Tibial artery (tissue), 4 donors: ENCODE data around the gene PIGA.
"Not testable (repeated sequence)": the region's sequence is repeated elsewhere in the genome, so short reads cannot be mapped to it uniquely, and the experiment has no call there.

Experiments used
- DNase-seq, 2 donors: peaks; one replicate each; pipeline ENCODE4 v3.0.0-alpha.2; 2019
- H3K27ac ChIP-seq, 2 donors: fragments of 200-600 bp; sonication (generic) in 1 of 2; 1 replicate in 1 of 2; 2 replicates in 1 of 2; pipeline ENCODE4 v1.5.1; 2018 to 2019; ENCODE audit warnings: mild to moderate bottlenecking in 1 of 2
- H3K27me3 ChIP-seq, 2 donors: fragments of 200-600 bp; sonication (generic) in 1 of 2; one replicate each; pipeline versions ENCODE4 v1.5.1 to v1.6.0; 2016 to 2019
- H3K36me3 ChIP-seq, 3 donors: fragments of 200-600 bp; sonication (generic) in 2 of 3; one replicate each; pipeline ENCODE4 v1.5.1; 2016 to 2019; ENCODE audit warnings: mild to moderate bottlenecking in 2 of 3
- H3K4me1 ChIP-seq, 4 donors: fragments of 200-600 bp; sonication (generic) in 2 of 4; 1 replicate in 3 of 4; 2 replicates in 1 of 4; pipeline ENCODE4 v1.5.1; 2016 to 2019
- H3K4me3 ChIP-seq, 2 donors: fragments of 200-600 bp; sonication (generic) in 1 of 2; 1 replicate in 1 of 2; 2 replicates in 1 of 2; pipeline ENCODE4 v1.5.1; 2018 to 2019; ENCODE audit warnings: mild to moderate bottlenecking in 2 of 2
- H3K9me3 ChIP-seq, 3 donors: fragments of 200-600 bp; sonication (generic) in 1 of 3; one replicate each; pipeline ENCODE4 v1.5.1; 2016 to 2019
- CTCF ChIP-seq, 2 experiments: fragments of 200-600 bp in 1 of 2; fragments of 450-650 bp in 1 of 2; IDR thresholded peaks; one replicate each; pipeline ENCODE4 v1.5.1; 2017 to 2019; ENCODE audit warnings: antibody characterized with exemption in 2 of 2, mild to moderate bottlenecking in 1 of 2, moderate library complexity in 1 of 2
- intact Hi-C: fragments of 100-400 bp; cut with DNase I; formaldehyde crosslinking; loops from one replicate; pipeline ENCODE4 v1.15.0; 2023; ENCODE audit warnings: low total_unique reads

The PIGA gene

GRCh38 chrX:15320297-15320696 is 15.0 kb downstream of the PIGA start:
- intact Hi-C loops, result no loop called here
- DNase-seq, result no peak
- no peak overlapping the region for H3K27ac ChIP-seq
- H3K9me3 ChIP-seq, result no peaks in the 10 kb centered on the region
- peaks cover 0 to 27% (median 7%) of the 10 kb centered on the region in 3 donors for H3K36me3 ChIP-seq
- no peak for TF ChIP-seq CTCF (IDR thresholded peaks at IDR 0.05)
- H3K27me3 ChIP-seq, result no peaks in the 10 kb centered on the region
- H3K4me3 ChIP-seq, result no peak overlapping the region
- no peaks in the 10 kb centered on the region for H3K4me1 ChIP-seq

GRCh38 chrX:15319075-15319474 is 16.2 kb downstream of the PIGA start:
- Histone ChIP-seq H3K9me3 (no peaks in the 10 kb centered on the region), H3K27me3 (no peaks in the 10 kb centered on the region), H3K27ac (no peak overlapping the region), H3K4me1 (no peaks in the 10 kb centered on the region), H3K36me3 (peaks cover 0 to 23% (median 0%) of the 10 kb centered on the region in 3 donors), H3K4me3 (no peak overlapping the region)
- intact Hi-C loops, result no loop called here
- no peak for TF ChIP-seq CTCF (IDR thresholded peaks at IDR 0.05)
- DNase-seq, result no peak

- Histone ChIP-seq H3K4me3 (no peak within 1 kb of the TSS), H3K9me3 (no peaks in the 10 kb centered on the region), H3K36me3 (peaks cover 0 to under 1% (median 0%) of the 10 kb centered on the region in 3 donors), H3K4me1 (peaks cover 0 to 3% (median 0%) of the 10 kb centered on the region in 4 donors), H3K27me3 (no peaks in the 10 kb centered on the region), H3K27ac (no peak within 1 kb of the TSS)
- TF ChIP-seq CTCF (IDR thresholded peaks at IDR 0.05), result no peak
- no peak for DNase-seq
- intact Hi-C loops, result no loop called here
These were observed 19.8 kb downstream of the PIGA start, which contains the start of gene ASB11 for GRCh38 chrX:15315509-15315908. Gene ASB11 (minus strand): TSS chrX:15315640. CDS start chrX:15315605, 35 bp downstream.

DNA sequence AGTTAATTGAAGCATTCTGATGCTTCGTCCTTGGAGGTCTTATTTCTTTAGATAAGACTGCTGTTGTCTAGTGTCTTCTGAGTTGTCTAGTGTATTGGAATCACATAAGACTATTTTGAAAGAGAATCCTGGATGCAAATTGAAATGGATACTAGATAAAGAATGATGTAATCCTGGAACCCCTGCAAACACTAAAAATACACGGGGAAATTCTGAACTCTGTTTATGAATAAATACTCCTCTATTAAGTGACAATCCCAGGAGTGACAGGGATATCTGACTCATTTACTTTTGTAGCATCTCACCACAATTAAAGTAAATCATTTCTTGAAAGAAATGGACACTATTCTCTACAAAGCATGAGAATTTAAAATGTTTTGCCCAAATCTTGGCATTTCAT is 20.9 kb downstream of the PIGA start:
- intact Hi-C loops, result no loop called here
- TF ChIP-seq CTCF (IDR thresholded peaks at IDR 0.05), result no peak
- no peak overlapping the region for H3K4me3 ChIP-seq
- no peaks in the 10 kb centered on the region for H3K27me3 ChIP-seq
- no peak overlapping the region for H3K27ac ChIP-seq
- no peak for DNase-seq
- H3K36me3 ChIP-seq, result no peaks in the 10 kb centered on the region
- H3K9me3 ChIP-seq, result no peaks in the 10 kb centered on the region
- H3K4me1 ChIP-seq, result peaks cover 0 to 5% (median 0%) of the 10 kb centered on the region in 4 donors

- DNase-seq, result no peak
- Histone ChIP-seq H3K4me3 (no peak overlapping the region), H3K9me3 (no peaks in the 10 kb centered on the region), H3K27me3 (no peaks in the 10 kb centered on the region), H3K27ac (no peak overlapping the region), H3K4me1 (peaks cover 0 to 5% (median 0%) of the 10 kb centered on the region in 4 donors), H3K36me3 (no peaks in the 10 kb centered on the region)
- intact Hi-C loops, result no loop called here
- no peak for TF ChIP-seq CTCF (IDR thresholded peaks at IDR 0.05)
These were observed 24.2 kb downstream of the PIGA start for GRCh38 chrX:15311119-15311518.

GRCh38 chrX:15310117-15310516 is 25.2 kb downstream of the PIGA start:
- Histone ChIP-seq H3K4me3 (no peak overlapping the region), H3K4me1 (peaks cover 0 to 5% (median 0%) of the 10 kb centered on the region in 4 donors), H3K9me3 (no peaks in the 10 kb centered on the region), H3K36me3 (no peaks in the 10 kb centered on the region), H3K27me3 (no peaks in the 10 kb centered on the region), H3K27ac (peak overlapping the region in 1 of 2 donors; percentile 44)
- intact Hi-C loops, result no loop called here
- no peak for TF ChIP-seq CTCF (IDR thresholded peaks at IDR 0.05)
- DNase-seq, result peak in 1 of 2 donors; percentile 57

- H3K36me3 ChIP-seq, H3K27ac ChIP-seq, H3K9me3 ChIP-seq, DNase-seq, H3K4me3 ChIP-seq, H3K4me1 ChIP-seq, intact Hi-C loops, H3K27me3 ChIP-seq: not testable (repeated sequence)
These were observed 29.4 kb downstream of the PIGA start for GRCh38 chrX:15305899-15306298.
